CD8-positive, alpha-beta memory T cell (primary cell): ENCODE data around the gene BRF1. TPM values are rescaled to one million over a fixed set of nuclear protein-coding genes. Genes with fewer than 3 reads are reported as not detected.

Experiments
- CTCF ChIA-PET: fragments of 350-600 bp; sonication (Branson Sonifier 250); formaldehyde crosslinking; loops from one replicate; lab custom pipeline; 2021; ENCODE audit warnings: antibody characterized with exemption; lab: Charles Lee
- POLR2A ChIA-PET: fragments of 350-600 bp; sonication (Branson Sonifier 250); formaldehyde crosslinking; loops from one replicate; lab custom pipeline; 2021; ENCODE audit warnings: antibody characterized with exemption; lab: Charles Lee
- DNase-seq, 5 donors: peaks; one replicate each; pipeline versions ENCODE4 v3.0.0 to v3.0.0-alpha.2; 2020 to 2022; ENCODE audit warnings: mixed read lengths in 1 of 5
- H3K27ac ChIP-seq: one replicate; pipeline ENCODE4 v1.7.0; 2013; ENCODE audit warnings: low read depth, mild to moderate bottlenecking, low read length, moderate library complexity
- H3K27me3 ChIP-seq: 2 replicates; pipeline ENCODE4 v1.7.0; 2013; ENCODE audit warnings: low read length, mild to moderate bottlenecking; ENCODE audit not compliant: insufficient read depth, poor library complexity, severe bottlenecking
- H3K36me3 ChIP-seq: 2 replicates; pipeline ENCODE4 v1.7.0; 2013; ENCODE audit warnings: mild to moderate bottlenecking, low read length, moderate library complexity; ENCODE audit not compliant: insufficient read depth
- H3K4me1 ChIP-seq: 2 replicates; pipeline ENCODE4 v1.7.0; 2013; ENCODE audit warnings: mild to moderate bottlenecking, low read length, moderate library complexity; ENCODE audit not compliant: insufficient read depth
- H3K4me3 ChIP-seq: 2 replicates; pipeline ENCODE4 v1.7.0; 2013; ENCODE audit warnings: mild to moderate bottlenecking, low read length
- H3K9me3 ChIP-seq: 2 replicates; pipeline ENCODE4 v1.7.0; 2013; ENCODE audit warnings: mild to moderate bottlenecking, low read length
- H3K27ac Mint-ChIP-seq, 8 donors: one replicate each; pipeline ENCODE4 v1.8.0; 2020 to 2021; ENCODE audit warnings: mixed read lengths in 8 of 8, mild to moderate bottlenecking in 6 of 8, inconsistent platforms in 3 of 8, moderate library complexity in 3 of 8
- H3K27me3 Mint-ChIP-seq, 2 donors: one replicate each; pipeline ENCODE4 v1.8.0; 2020 to 2021; ENCODE audit warnings: mixed read lengths in 2 of 2, mild to moderate bottlenecking in 1 of 2, moderate library complexity in 1 of 2
- H3K36me3 Mint-ChIP-seq, 3 donors: one replicate each; pipeline ENCODE4 v1.8.0; 2020 to 2021; ENCODE audit warnings: mixed read lengths in 3 of 3, inconsistent platforms in 1 of 3, mild to moderate bottlenecking in 1 of 3
- H3K4me1 Mint-ChIP-seq, 3 donors: one replicate each; pipeline ENCODE4 v1.8.0; 2020 to 2021; ENCODE audit warnings: mixed read lengths in 3 of 3, inconsistent platforms in 1 of 3, mild to moderate bottlenecking in 1 of 3
- H3K4me3 Mint-ChIP-seq, 7 donors: one replicate each; pipeline ENCODE4 v1.8.0; 2020 to 2021; ENCODE audit warnings: mixed read lengths in 7 of 7, mild to moderate bottlenecking in 6 of 7, moderate library complexity in 4 of 7, inconsistent platforms in 2 of 7
- H3K9me3 Mint-ChIP-seq, 5 donors: one replicate each; pipeline ENCODE4 v1.8.0; 2020 to 2022; ENCODE audit warnings: mixed read lengths in 5 of 5, mild to moderate bottlenecking in 3 of 5, moderate library complexity in 2 of 5, inconsistent platforms in 1 of 5
- polyA plus RNA-seq: library from polyadenylated mRNA; unstranded; fragments of 300-500 nt; fragmentation: Illumina TruSeq; gene quantifications from one replicate; pipeline ENCODE4 v1.2.3, GENCODE V29; 2021
- total RNA-seq, 2 experiments: library from RNA; stranded (reverse); gene quantifications; one replicate each; pipeline ENCODE4 v1.2.3, GENCODE V29; 2021

Gene BRF1
- total and polyA plus RNA-seq, 3 experiments from 2014 or later = 13.0 to 31.7 (median 29.4) TPM

DNA sequence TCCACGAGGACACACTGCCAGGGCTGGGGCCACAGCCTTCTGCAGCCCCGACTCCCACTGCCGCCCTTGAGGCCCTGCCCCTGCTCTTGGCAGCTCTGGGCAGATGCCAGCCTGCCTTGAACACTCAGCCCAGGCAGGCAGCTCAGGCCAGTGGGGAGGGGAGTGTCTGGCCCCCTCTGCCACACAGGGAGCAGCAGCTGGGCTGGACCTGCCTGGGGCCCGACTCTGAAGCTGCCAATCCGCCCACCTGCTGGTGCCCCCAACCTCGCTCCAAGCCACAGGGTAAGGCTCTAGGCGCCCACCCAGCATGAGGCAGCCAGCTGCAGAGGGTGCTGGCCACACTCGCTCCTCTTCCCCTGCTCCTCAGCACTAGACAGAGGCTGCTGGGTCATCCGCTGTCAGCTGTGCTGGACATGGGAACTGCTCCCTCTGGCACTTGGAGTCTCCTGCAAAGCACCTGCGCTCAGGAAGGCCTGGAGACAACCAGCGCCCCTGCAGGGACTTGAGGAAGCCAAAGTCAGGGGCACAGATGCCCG lies 95.1 kb downstream of the BRF1 start:
- Mint-ChIP-seq H3K27me3 (peaks cover 1 to 7% of the 10 kb centered on the region in 2 donors), H3K4me1 (peaks cover 0 to 14% (median 5%) of the 10 kb centered on the region in 3 donors), H3K36me3 (peaks cover 0 to 10% (median 0%) of the 10 kb centered on the region in 3 donors), H3K27ac (no peak overlapping the region), H3K4me3 (no peak overlapping the region), H3K9me3 (no peaks in the 10 kb centered on the region)
- Histone ChIP-seq H3K36me3 (no peaks in the 10 kb centered on the region), H3K9me3 (no peaks in the 10 kb centered on the region), H3K4me1 (peaks cover 19% of the 10 kb centered on the region), H3K27me3 (no peaks in the 10 kb centered on the region), H3K27ac (no peak overlapping the region), H3K4me3 (no peak overlapping the region)
- ChIA-PET POLR2A (no interaction called here), CTCF (interaction anchor here (3.7 kb wide), 2 partner anchors 12 to 146 kb away, joined by 18 to 24 read pairs; no protein-coding TSS in a partner anchor)
- no peak for DNase-seq

DNA sequence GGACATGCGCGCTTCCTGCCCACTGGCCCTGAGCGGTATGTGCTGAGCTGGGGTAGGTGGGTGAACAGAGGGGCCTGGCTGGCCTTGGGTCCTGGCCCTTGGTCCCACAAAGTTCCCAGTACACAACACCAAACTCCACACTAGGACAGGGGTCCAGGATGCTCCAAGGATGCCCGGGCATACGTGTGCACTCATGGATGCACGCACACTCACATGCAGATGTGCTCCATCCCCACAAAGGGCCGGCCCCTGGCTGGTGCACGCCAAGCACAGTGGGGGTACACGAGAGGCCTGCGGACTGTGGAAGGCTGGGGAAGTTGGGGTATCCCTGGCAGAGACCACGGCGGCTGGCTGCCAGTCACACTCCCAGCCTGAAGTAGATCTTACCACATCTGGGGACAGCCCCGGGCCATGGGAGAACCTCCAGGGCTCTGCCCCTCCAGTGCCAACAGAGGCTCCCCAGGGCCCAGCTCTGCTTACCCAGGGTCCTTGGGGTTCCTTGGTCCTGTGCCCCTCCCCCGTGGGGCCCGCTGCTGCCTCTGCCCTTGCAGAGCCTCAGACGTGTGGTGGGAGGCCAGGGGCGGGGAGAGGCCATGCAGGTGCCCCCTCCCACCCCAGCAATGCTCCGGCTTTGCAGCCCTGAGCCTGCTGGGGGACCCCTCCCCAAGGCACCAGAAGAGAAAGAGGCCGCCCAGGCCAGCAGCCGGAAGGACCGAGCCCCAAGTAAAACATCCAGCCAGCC lies 95.7 kb downstream of the BRF1 start:
- Histone ChIP-seq H3K27ac (no peak overlapping the region), H3K4me1 (peaks cover 19% of the 10 kb centered on the region), H3K9me3 (no peaks in the 10 kb centered on the region), H3K36me3 (no peaks in the 10 kb centered on the region), H3K27me3 (no peaks in the 10 kb centered on the region), H3K4me3 (no peak overlapping the region)
- Mint-ChIP-seq H3K9me3 (no peaks in the 10 kb centered on the region), H3K27ac (no peak overlapping the region), H3K36me3 (peaks cover 0 to 6% (median 0%) of the 10 kb centered on the region in 3 donors), H3K4me3 (no peak overlapping the region), H3K27me3 (peaks cover 8 to 10% of the 10 kb centered on the region in 2 donors), H3K4me1 (peaks cover 0 to 14% (median 5%) of the 10 kb centered on the region in 3 donors)
- ChIA-PET CTCF (interaction anchor here (3.7 kb wide), 2 partner anchors 11 to 147 kb away, joined by 18 to 24 read pairs; no protein-coding TSS in a partner anchor), POLR2A (no interaction called here)
- DNase-seq = no peak

- peaks cover 0 to 3% (median 0%) of the 10 kb centered on the region in 3 donors for H3K36me3 Mint-ChIP-seq
Measured at GRCh38 chr14:105204206-105204930, 96.4 kb downstream of the BRF1 start.

DNA sequence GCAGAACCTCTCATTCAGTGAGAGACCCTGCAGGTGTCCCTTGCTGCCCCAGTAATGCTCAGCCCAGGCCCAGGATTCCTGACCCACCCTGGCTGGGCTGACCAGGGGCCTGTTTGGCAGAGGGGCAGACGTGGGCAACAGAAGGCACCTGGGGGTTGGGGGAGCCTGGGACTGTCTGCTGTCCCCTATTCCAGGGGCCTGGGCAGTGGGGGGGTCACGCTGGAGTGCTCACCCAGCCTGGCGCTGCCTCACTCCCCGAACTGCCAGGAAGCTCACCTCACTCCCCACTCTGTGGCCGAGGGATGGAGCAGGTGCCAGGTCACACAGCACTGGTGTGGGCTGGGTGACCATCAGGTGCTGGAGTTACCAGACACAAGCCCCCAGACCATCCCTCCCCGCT lies 97.1 kb downstream of the BRF1 start:
- Histone ChIP-seq H3K4me1 (peaks cover 19% of the 10 kb centered on the region), H3K36me3 (no peaks in the 10 kb centered on the region), H3K4me3 (no peak overlapping the region), H3K27me3 (peaks cover 1% of the 10 kb centered on the region), H3K9me3 (no peaks in the 10 kb centered on the region), H3K27ac (no peak overlapping the region)
- ChIA-PET CTCF (interaction anchor here (0.9 to 3.7 kb wide), 4 partner anchors 8 to 148 kb away, joined by 3 to 24 read pairs (median 10); no protein-coding TSS in a partner anchor), POLR2A (no interaction called here)
- Mint-ChIP-seq H3K36me3 (no peaks in the 10 kb centered on the region), H3K9me3 (no peaks in the 10 kb centered on the region), H3K27ac (no peak overlapping the region), H3K27me3 (peaks cover 21% of the 10 kb centered on the region in 2 donors), H3K4me1 (peaks cover 0 to 14% (median 5%) of the 10 kb centered on the region in 3 donors), H3K4me3 (no peak overlapping the region)
- DNase-seq = no peak

More at GRCh38 chr14:105204206-105204930, 96.4 kb downstream of the BRF1 start:
- H3K4me1 ChIP-seq = peaks cover 19% of the 10 kb centered on the region
- no peak overlapping the region for H3K4me3 ChIP-seq
- Mint-ChIP-seq H3K9me3 (no peaks in the 10 kb centered on the region), H3K27ac (no peak overlapping the region), H3K4me1 (peaks cover 0 to 14% (median 5%) of the 10 kb centered on the region in 3 donors), H3K27me3 (peaks cover 15 to 17% of the 10 kb centered on the region in 2 donors), H3K4me3 (peak overlapping the region in 1 of 7 donors; percentile 3)
- ChIA-PET POLR2A (no interaction called here), CTCF (interaction anchor here (3.7 kb wide), 2 partner anchors 10 to 147 kb away, joined by 18 to 24 read pairs; no protein-coding TSS in a partner anchor)
- no peaks in the 10 kb centered on the region for H3K27me3 ChIP-seq
- no peaks in the 10 kb centered on the region for H3K9me3 ChIP-seq
- no peak overlapping the region for H3K27ac ChIP-seq
- H3K36me3 ChIP-seq = no peaks in the 10 kb centered on the region
- DNase-seq = no peak

GRCh38 chr14:105203057-105203531 lies 97.7 kb downstream of the BRF1 start:
- Mint-ChIP-seq H3K27ac (no peak overlapping the region), H3K9me3 (no peaks in the 10 kb centered on the region), H3K4me1 (peaks cover 0 to 14% (median 5%) of the 10 kb centered on the region in 3 donors), H3K27me3 (peaks cover 25 to 26% of the 10 kb centered on the region in 2 donors), H3K36me3 (no peaks in the 10 kb centered on the region), H3K4me3 (no peak overlapping the region)
- Histone ChIP-seq H3K27ac (no peak overlapping the region), H3K4me3 (no peak overlapping the region), H3K27me3 (peaks cover 6% of the 10 kb centered on the region), H3K9me3 (no peaks in the 10 kb centered on the region), H3K4me1 (peaks cover 19% of the 10 kb centered on the region), H3K36me3 (no peaks in the 10 kb centered on the region)
- ChIA-PET CTCF (interaction anchor here (0.9 to 3.7 kb wide), 4 partner anchors 9 to 149 kb away, joined by 3 to 24 read pairs (median 10); no protein-coding TSS in a partner anchor), POLR2A (no interaction called here)
- peak; percentile 42 to 72 (median 55) for DNase-seq

GRCh38 chr14:105201925-105202513 lies 98.8 kb downstream of the BRF1 start:
- no peaks in the 10 kb centered on the region for H3K9me3 ChIP-seq
- CTCF ChIA-PET = interaction anchor here (0.7 to 3.7 kb wide), 5 partner anchors 8 to 228 kb away, joined by 3 to 18 read pairs (median 4); no protein-coding TSS in a partner anchor
- Mint-ChIP-seq H3K4me3 (no peak overlapping the region), H3K9me3 (no peaks in the 10 kb centered on the region), H3K27me3 (peaks cover 34 to 36% of the 10 kb centered on the region in 2 donors), H3K4me1 (peaks cover 0 to 18% (median 5%) of the 10 kb centered on the region in 3 donors), H3K27ac (no peak overlapping the region), H3K36me3 (no peaks in the 10 kb centered on the region)
- no peak overlapping the region for H3K4me3 ChIP-seq
- no peak for DNase-seq
- no peaks in the 10 kb centered on the region for H3K36me3 ChIP-seq
- peaks cover 19% of the 10 kb centered on the region for H3K4me1 ChIP-seq
- POLR2A ChIA-PET = no interaction called here
- no peak overlapping the region for H3K27ac ChIP-seq
- peaks cover 6% of the 10 kb centered on the region for H3K27me3 ChIP-seq

GRCh38 chr14:105201156-105201924 lies 99.5 kb downstream of the BRF1 start:
- no peak for DNase-seq
- Mint-ChIP-seq H3K36me3 (no peaks in the 10 kb centered on the region), H3K27me3 (peaks cover 34 to 36% of the 10 kb centered on the region in 2 donors), H3K4me3 (no peak overlapping the region), H3K27ac (peak overlapping the region in 1 of 8 donors; percentile 84), H3K4me1 (peaks cover 0 to 21% (median 5%) of the 10 kb centered on the region in 3 donors), H3K9me3 (no peaks in the 10 kb centered on the region)
- Histone ChIP-seq H3K4me3 (no peak overlapping the region), H3K9me3 (no peaks in the 10 kb centered on the region), H3K36me3 (no peaks in the 10 kb centered on the region), H3K27me3 (peaks cover 7% of the 10 kb centered on the region), H3K27ac (no peak overlapping the region), H3K4me1 (peaks cover 23% of the 10 kb centered on the region)
- CTCF ChIA-PET = interaction anchor here (0.7 to 1.7 kb wide), 5 partner anchors 11 to 227 kb away, joined by 3 to 5 read pairs (median 4); partner anchors contain the start of gene BRF1
- POLR2A ChIA-PET = no interaction called here
